DND-41 (cell line): Measurements from ENCODE around the gene CDH1.

ENCODE experiments used
- EZH2 ChIP-seq: IDR thresholded peaks from 3 replicates; pipeline ENCODE4 v1.6.1; 2012; ENCODE audit warnings: borderline replicate concordance, low read depth, mild to moderate bottlenecking, moderate library complexity, low read length, inconsistent platforms; ENCODE audit not compliant: severe bottlenecking
- TF ChIP-seq, protein P1 (sequence below): IDR thresholded peaks from 2 replicates; pipeline ENCODE4 v1.5.1; 2012; ENCODE audit warnings: borderline replicate concordance, low read length, moderate library complexity, mild to moderate bottlenecking; ENCODE audit not compliant: poor library complexity, severe bottlenecking; ENCODE audit errors: extremely low read depth

DNA sequence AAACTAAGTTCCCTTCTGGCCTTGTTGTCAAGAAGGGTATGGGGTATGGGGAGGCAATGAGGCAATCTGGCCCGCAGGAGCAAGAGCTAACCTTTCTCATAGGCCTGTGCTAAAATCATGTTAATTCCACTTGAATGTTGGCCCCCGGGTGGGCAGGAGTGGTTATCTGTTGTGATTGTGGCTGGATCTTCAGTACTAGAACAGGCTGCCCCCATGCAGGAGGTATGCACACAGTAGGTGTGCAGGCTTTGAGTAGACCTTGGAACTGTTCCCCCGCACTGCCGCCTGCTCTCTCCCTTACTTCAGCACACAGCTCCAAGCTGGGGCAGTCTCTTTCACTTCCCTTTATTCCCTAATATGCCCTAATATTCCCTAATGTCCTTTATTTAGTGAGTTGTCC is 53.9 kb downstream of the CDH1 start:
- TF ChIP-seq, protein P1, sequence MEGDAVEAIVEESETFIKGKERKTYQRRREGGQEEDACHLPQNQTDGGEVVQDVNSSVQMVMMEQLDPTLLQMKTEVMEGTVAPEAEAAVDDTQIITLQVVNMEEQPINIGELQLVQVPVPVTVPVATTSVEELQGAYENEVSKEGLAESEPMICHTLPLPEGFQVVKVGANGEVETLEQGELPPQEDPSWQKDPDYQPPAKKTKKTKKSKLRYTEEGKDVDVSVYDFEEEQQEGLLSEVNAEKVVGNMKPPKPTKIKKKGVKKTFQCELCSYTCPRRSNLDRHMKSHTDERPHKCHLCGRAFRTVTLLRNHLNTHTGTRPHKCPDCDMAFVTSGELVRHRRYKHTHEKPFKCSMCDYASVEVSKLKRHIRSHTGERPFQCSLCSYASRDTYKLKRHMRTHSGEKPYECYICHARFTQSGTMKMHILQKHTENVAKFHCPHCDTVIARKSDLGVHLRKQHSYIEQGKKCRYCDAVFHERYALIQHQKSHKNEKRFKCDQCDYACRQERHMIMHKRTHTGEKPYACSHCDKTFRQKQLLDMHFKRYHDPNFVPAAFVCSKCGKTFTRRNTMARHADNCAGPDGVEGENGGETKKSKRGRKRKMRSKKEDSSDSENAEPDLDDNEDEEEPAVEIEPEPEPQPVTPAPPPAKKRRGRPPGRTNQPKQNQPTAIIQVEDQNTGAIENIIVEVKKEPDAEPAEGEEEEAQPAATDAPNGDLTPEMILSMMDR: no peak
- TF ChIP-seq EZH2: no peak
